Measurements from ENCODE around the gene HRH1. TPM values are rescaled to one million over a fixed set of nuclear protein-coding genes. Genes with fewer than 3 reads are reported as not detected.
A peak's percentile ranks its signal among the peaks of the same experiment; 100 is the strongest.
"Not testable (repeated sequence)": the region's sequence is repeated elsewhere in the genome, so short reads cannot be mapped to it uniquely, and the experiment has no call there.

Gene HRH1
- total and polyA plus RNA-seq, 4 donors = 2.3 to 8.3 (median 4.6) TPM

DNA sequence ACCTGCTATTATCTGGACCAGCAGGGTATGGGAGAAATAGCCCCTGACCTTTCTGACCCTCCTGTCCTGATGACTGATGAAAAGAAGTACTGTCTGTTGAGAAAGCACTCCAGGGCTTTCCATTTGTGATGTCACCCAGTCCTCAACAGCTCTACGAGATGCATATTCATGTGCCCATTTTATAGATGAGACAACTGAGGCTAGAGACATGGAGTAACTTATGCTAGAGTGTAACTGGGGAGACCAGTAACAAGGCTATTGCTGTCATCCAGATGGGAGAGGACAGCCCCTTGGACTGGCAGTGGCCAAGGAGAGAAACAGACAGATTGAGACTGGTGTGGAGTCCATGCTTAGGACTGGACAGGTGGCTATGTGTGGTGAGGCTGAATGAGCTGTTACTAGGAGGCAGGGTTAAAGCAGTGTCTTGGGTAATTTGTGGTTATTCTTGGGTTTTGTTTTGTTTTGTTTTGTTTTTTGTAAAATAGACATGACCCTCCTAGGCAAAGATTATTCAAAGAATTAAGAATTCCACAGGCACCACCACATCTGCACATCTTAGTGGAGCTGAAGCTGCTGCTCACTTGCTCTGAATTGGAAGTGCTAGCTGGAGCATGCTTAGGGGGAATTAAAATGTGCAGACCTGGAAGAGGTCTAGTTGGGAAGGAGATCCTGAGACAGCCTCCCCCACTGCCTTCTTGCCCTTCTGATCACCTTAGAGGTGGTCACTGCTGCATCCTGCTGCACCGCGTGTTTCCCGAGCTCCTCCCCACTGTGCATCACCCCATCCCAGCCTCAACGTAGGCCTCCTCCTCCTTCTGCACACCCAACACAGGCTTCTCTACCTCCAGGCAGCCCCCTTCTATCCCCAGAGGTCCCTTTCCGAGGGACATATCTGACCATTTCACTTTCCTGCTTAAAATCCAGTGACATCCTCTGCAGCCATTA, 8.4 kb downstream of the HRH1 start:
- H3K27me3 ChIP-seq (ENCODE audit: control insufficient read depth in 3 of 3, insufficient read depth in 3 of 3, low read length in 2 of 3) = peaks cover 0 to 7% (median 3%) of the 10 kb centered on the region in 3 donors
- H3K9ac ChIP-seq (ENCODE audit: insufficient read depth in 1 of 2, low read length in 2 of 2) = no peak overlapping the region
- no peak for DNase-seq
- WGBS, 2 donors = 81 to 90% methylated on average over 5 to 6 of the region's 6 CpGs
- no peak for ATAC-seq (ENCODE audit: insufficient read depth, low FRiP score)
- H3K4me1 ChIP-seq (ENCODE audit: control insufficient read depth in 5 of 5, insufficient read depth in 5 of 5, low read length in 5 of 5) = peaks cover 0 to 5% (median 0%) of the 10 kb centered on the region in 5 donors
- no peaks in the 10 kb centered on the region for H3K36me3 ChIP-seq (ENCODE audit: control insufficient read depth in 4 of 4, insufficient read depth in 4 of 4, low read length in 4 of 4)
- TF ChIP-seq, protein P1, sequence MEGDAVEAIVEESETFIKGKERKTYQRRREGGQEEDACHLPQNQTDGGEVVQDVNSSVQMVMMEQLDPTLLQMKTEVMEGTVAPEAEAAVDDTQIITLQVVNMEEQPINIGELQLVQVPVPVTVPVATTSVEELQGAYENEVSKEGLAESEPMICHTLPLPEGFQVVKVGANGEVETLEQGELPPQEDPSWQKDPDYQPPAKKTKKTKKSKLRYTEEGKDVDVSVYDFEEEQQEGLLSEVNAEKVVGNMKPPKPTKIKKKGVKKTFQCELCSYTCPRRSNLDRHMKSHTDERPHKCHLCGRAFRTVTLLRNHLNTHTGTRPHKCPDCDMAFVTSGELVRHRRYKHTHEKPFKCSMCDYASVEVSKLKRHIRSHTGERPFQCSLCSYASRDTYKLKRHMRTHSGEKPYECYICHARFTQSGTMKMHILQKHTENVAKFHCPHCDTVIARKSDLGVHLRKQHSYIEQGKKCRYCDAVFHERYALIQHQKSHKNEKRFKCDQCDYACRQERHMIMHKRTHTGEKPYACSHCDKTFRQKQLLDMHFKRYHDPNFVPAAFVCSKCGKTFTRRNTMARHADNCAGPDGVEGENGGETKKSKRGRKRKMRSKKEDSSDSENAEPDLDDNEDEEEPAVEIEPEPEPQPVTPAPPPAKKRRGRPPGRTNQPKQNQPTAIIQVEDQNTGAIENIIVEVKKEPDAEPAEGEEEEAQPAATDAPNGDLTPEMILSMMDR (IDR thresholded peaks at IDR 0.05; ENCODE audit: control extremely low read depth, extremely low read depth) = no peak
- no peak overlapping the region for H3K4me3 ChIP-seq
- H3K9me3 ChIP-seq (ENCODE audit: control insufficient read depth in 4 of 4, insufficient read depth in 3 of 4, low read length in 3 of 4) = peaks cover 0 to 2% (median 0%) of the 10 kb centered on the region in 4 donors
- H3K27ac ChIP-seq (ENCODE audit: low read depth in 1 of 2, low read length in 1 of 2) = no peak overlapping the region

DNA sequence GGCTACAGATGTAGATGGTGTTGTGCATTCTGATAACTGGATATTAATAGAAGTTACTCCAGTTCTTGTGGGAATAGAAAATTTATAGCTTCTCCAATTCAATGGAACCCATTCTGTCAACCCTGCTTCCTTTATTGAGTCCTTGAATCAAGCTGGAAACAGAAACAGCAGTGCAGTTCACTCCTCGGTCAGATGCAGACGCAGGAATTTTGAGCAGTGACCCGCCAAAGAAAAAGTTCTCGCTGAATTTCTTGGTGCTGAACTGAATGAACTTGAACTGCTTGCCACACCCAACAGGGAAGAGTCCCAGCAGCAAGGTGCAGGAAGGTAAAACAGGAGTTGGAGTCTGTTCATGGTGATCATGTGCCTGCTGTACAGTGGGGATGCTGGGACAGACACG, 10.3 kb downstream of the HRH1 start:
- no peaks in the 10 kb centered on the region for H3K36me3 ChIP-seq (ENCODE audit: control insufficient read depth in 4 of 4, insufficient read depth in 4 of 4, low read length in 4 of 4)
- TF ChIP-seq, protein P1 (IDR thresholded peaks at IDR 0.05; ENCODE audit: control extremely low read depth, extremely low read depth) = no peak
- DNase-seq = peak in 1 of 3 donors; percentile 19

DNA sequence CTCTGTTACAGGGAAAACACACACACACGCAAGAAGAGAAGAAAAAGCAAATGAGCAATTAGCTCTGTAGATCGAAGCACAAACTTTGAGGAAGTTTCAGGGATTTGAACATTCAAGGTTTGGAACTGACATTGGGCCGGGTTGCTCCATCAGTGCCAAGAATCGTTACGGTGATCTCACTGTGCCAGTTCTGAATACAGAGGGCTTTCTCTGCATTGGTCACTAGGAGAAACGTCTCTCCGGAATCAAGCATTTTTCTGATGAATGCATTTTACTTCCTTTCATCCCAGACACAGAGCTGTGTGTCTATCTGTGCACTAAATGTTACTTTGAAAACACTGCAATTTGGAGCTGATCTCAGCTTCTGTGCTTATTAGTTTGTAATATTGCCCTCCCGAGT, 11.2 kb downstream of the HRH1 start:
- 84 to 88% methylated on average over 8 of the region's 8 CpGs for WGBS, 2 donors
- Histone ChIP-seq H3K27ac (ENCODE audit: low read depth in 1 of 2, low read length in 1 of 2) (no peak overlapping the region), H3K9ac (ENCODE audit: insufficient read depth in 1 of 2, low read length in 2 of 2) (no peak overlapping the region), H3K4me3 (no peak overlapping the region), H3K27me3 (ENCODE audit: control insufficient read depth in 3 of 3, insufficient read depth in 3 of 3, low read length in 2 of 3) (peaks cover 0 to 3% (median 0%) of the 10 kb centered on the region in 3 donors), H3K36me3 (ENCODE audit: control insufficient read depth in 4 of 4, insufficient read depth in 4 of 4, low read length in 4 of 4) (no peaks in the 10 kb centered on the region), H3K4me1 (ENCODE audit: control insufficient read depth in 5 of 5, insufficient read depth in 5 of 5, low read length in 5 of 5) (peaks cover 0 to 15% (median 0%) of the 10 kb centered on the region in 5 donors), H3K9me3 (ENCODE audit: control insufficient read depth in 4 of 4, insufficient read depth in 3 of 4, low read length in 3 of 4) (peaks cover 0 to 2% (median 0%) of the 10 kb centered on the region in 4 donors)
- DNase-seq (no peak), ATAC-seq (ENCODE audit: insufficient read depth, low FRiP score) (no peak)
- TF ChIP-seq, protein P1 (IDR thresholded peaks at IDR 0.05; ENCODE audit: control extremely low read depth, extremely low read depth) = no peak

More for the DNA sequence above, 10.3 kb downstream of the HRH1 start:
- no peak for ATAC-seq (ENCODE audit: insufficient read depth, low FRiP score)
- no peak overlapping the region for H3K4me3 ChIP-seq
- WGBS, 2 donors = 52 to 54% methylated on average over 5 of the region's 5 CpGs
- H3K4me1 ChIP-seq (ENCODE audit: control insufficient read depth in 5 of 5, insufficient read depth in 5 of 5, low read length in 5 of 5) = peaks cover 0 to 18% (median 0%) of the 10 kb centered on the region in 5 donors
- H3K9me3 ChIP-seq (ENCODE audit: control insufficient read depth in 4 of 4, insufficient read depth in 3 of 4, low read length in 3 of 4) = peaks cover 0 to 2% (median 0%) of the 10 kb centered on the region in 4 donors
- no peak overlapping the region for H3K9ac ChIP-seq (ENCODE audit: insufficient read depth in 1 of 2, low read length in 2 of 2)
- peaks cover 0 to 3% (median 0%) of the 10 kb centered on the region in 3 donors for H3K27me3 ChIP-seq (ENCODE audit: control insufficient read depth in 3 of 3, insufficient read depth in 3 of 3, low read length in 2 of 3)
- H3K27ac ChIP-seq (ENCODE audit: low read depth in 1 of 2, low read length in 1 of 2) = no peak overlapping the region

DNA sequence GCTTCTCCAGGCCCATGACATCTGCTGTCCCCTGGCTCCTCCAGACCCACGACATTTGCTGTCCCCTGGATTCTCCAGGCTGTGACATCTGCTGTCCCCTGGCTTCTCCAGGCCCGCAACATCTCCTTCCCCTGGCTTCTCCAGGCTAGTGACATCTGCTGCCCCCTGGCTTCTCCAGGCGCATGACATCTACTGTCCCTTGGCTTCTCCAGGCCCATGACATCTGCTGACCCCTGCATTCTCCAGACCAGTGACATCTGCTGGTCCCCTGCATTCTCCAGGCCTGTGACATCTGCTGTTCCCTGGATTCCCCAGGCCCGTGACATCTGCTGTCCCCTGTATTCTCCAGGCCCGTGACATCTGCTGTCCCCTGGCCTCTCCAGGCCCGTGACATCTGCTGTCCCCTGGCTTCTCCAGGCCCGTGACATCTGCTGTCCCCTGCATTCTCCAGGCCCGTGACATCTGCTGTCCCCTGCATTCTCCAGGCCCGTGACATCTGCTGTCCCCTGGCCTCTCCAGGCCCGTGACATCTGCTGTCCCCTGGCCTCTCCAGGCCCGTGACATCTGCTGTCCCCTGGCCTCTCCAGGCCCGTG, 12.6 kb downstream of the HRH1 start:
- not testable (repeated sequence) for H3K27ac ChIP-seq (ENCODE audit: low read depth in 1 of 2, low read length in 1 of 2); H3K9ac ChIP-seq (ENCODE audit: insufficient read depth in 1 of 2, low read length in 2 of 2); H3K9me3 ChIP-seq (ENCODE audit: control insufficient read depth in 4 of 4, insufficient read depth in 3 of 4, low read length in 3 of 4); H3K36me3 ChIP-seq (ENCODE audit: control insufficient read depth in 4 of 4, insufficient read depth in 4 of 4, low read length in 4 of 4); DNase-seq; H3K4me3 ChIP-seq; H3K27me3 ChIP-seq (ENCODE audit: control insufficient read depth in 3 of 3, insufficient read depth in 3 of 3, low read length in 2 of 3); ATAC-seq (ENCODE audit: insufficient read depth, low FRiP score)
- WGBS, 2 donors = 90 to 92% methylated on average over 10 to 11 of the region's 12 CpGs
- H3K4me1 ChIP-seq (ENCODE audit: control insufficient read depth in 5 of 5, insufficient read depth in 5 of 5, low read length in 5 of 5) = peaks cover 0 to 15% (median 0%) of the 10 kb centered on the region in 5 donors
